ENCODE data around the gene SLC35C1. TPM values are rescaled to one million over a fixed set of nuclear protein-coding genes. Genes with fewer than 3 reads are reported as not detected.

Gene SLC35C1
- total and polyA plus RNA-seq, 2 donors (not counting 1 experiment from before 2014, with no cell fraction given) = 4.4 to 12.5 TPM

- intact Hi-C loops (cut with micrococcal nuclease) = no loop called here
- no peak overlapping the region for H3K4me3 ChIP-seq (ENCODE audit: control extremely low read depth in 1 of 5, extremely low read depth in 1 of 5, insufficient read depth in 1 of 5, low read depth in 2 of 5, low read length in 4 of 5)
- no peak for ATAC-seq (ENCODE audit: low read depth)
- H3K9me3 ChIP-seq (ENCODE audit: control extremely low read depth in 1 of 3, control insufficient read depth in 2 of 3, insufficient read depth in 1 of 3, low read length in 2 of 3) = no peaks in the 10 kb centered on the region
- H3K79me2 ChIP-seq (ENCODE audit: control insufficient read depth, insufficient read depth, low read length) = no peaks in the 10 kb centered on the region
- CTCF ChIA-PET = interaction anchor here (1.6 to 2.4 kb wide), 3 partner anchors 9 to 13 kb away, joined by 3 to 15 read pairs (median 5); partner anchors contain the start of gene CRY2
- no peaks in the 10 kb centered on the region for H4K20me1 ChIP-seq (ENCODE audit: control insufficient read depth, insufficient read depth, low read length, poor library complexity, severe bottlenecking)
- no peak overlapping the region for H3K9ac ChIP-seq (ENCODE audit: low read length)
- DNase-seq = no peak
- H3K4me1 ChIP-seq (ENCODE audit: control insufficient read depth in 2 of 2, insufficient read depth in 2 of 2, low read length in 2 of 2) = no peaks in the 10 kb centered on the region
- no peaks in the 10 kb centered on the region for H3K9me3 Mint-ChIP-seq (ENCODE audit: insufficient read depth)
- peaks cover 11% of the 10 kb centered on the region for H3K4me1 Mint-ChIP-seq
- 65% methylated on average over 3 of the region's 3 CpGs for WGBS (ENCODE audit: insufficient coverage)
- no peak overlapping the region for H3K27ac ChIP-seq (ENCODE audit: low read length in 2 of 2)
- no peak overlapping the region for H2AFZ ChIP-seq (ENCODE audit: insufficient read depth, low read depth, low read length, poor library complexity, severe bottlenecking)
- POLR2A ChIA-PET = no interaction called here
- no peaks in the 10 kb centered on the region for H3K36me3 ChIP-seq (replicated peaks in 1 of 2; ENCODE audit: control extremely low read depth in 1 of 2, control insufficient read depth in 1 of 2, extremely low read depth in 1 of 2, insufficient read depth in 2 of 2, low read length in 1 of 2)
- no peak overlapping the region for H3K27ac Mint-ChIP-seq
- no peak for TF ChIP-seq EZH2 (IDR thresholded peaks at IDR 0.05; ENCODE audit: borderline replicate concordance, insufficient read depth, low read depth, low read length, poor library complexity, severe bottlenecking)
- no peak for TF ChIP-seq CTCF (IDR thresholded peaks at IDR 0.05)
- H3K27me3 Mint-ChIP-seq = peaks cover 13% of the 10 kb centered on the region
- no peak overlapping the region for H3K4me2 ChIP-seq (replicated peaks; ENCODE audit: low read depth, low read length, poor library complexity, severe bottlenecking)
- H3K27me3 ChIP-seq (replicated peaks in 1 of 4; ENCODE audit: control extremely low read depth in 1 of 4, control insufficient read depth in 3 of 4, insufficient read depth in 4 of 4, low read length in 3 of 4) = peaks cover 0 to 15% (median 1%) of the 10 kb centered on the region in 4 experiments
- H3K4me3 Mint-ChIP-seq = no peak overlapping the region
Observed at GRCh38 chr11:45833761-45834160, 28.8 kb downstream of the SLC35C1 start.

GRCh38 chr11:45834298-45834756 lies 29.4 kb downstream of the SLC35C1 start:
- 43% methylated on average over 4 of the region's 4 CpGs for WGBS (ENCODE audit: insufficient coverage)
- H3K9ac ChIP-seq (ENCODE audit: low read length) = no peak overlapping the region
- ChIA-PET CTCF (interaction anchor here (1.2 to 2.4 kb wide), 4 partner anchors 9 to 89 kb away, joined by 3 to 15 read pairs (median 4); partner anchors contain the start of gene CRY2), POLR2A (no interaction called here)
- peaks cover 0 to 15% (median 1%) of the 10 kb centered on the region in 4 experiments for H3K27me3 ChIP-seq (replicated peaks in 1 of 4; ENCODE audit: control extremely low read depth in 1 of 4, control insufficient read depth in 3 of 4, insufficient read depth in 4 of 4, low read length in 3 of 4)
- H3K4me2 ChIP-seq (replicated peaks; ENCODE audit: low read depth, low read length, poor library complexity, severe bottlenecking) = no peak overlapping the region
- intact Hi-C loops (cut with micrococcal nuclease) = no loop called here
- DNase-seq (no peak), ATAC-seq (ENCODE audit: low read depth) (no peak)
- Mint-ChIP-seq H3K27me3 (peaks cover 13% of the 10 kb centered on the region), H3K27ac (no peak overlapping the region), H3K9me3 (ENCODE audit: insufficient read depth) (no peaks in the 10 kb centered on the region), H3K4me1 (peaks cover 11% of the 10 kb centered on the region), H3K4me3 (no peak overlapping the region)
- no peaks in the 10 kb centered on the region for H3K9me3 ChIP-seq (ENCODE audit: control extremely low read depth in 1 of 3, control insufficient read depth in 2 of 3, insufficient read depth in 1 of 3, low read length in 2 of 3)
- no peaks in the 10 kb centered on the region for H3K4me1 ChIP-seq (ENCODE audit: control insufficient read depth in 2 of 2, insufficient read depth in 2 of 2, low read length in 2 of 2)
- no peaks in the 10 kb centered on the region for H4K20me1 ChIP-seq (ENCODE audit: control insufficient read depth, insufficient read depth, low read length, poor library complexity, severe bottlenecking)
- H3K79me2 ChIP-seq (ENCODE audit: control insufficient read depth, insufficient read depth, low read length) = no peaks in the 10 kb centered on the region
- H3K36me3 ChIP-seq (replicated peaks in 1 of 2; ENCODE audit: control extremely low read depth in 1 of 2, control insufficient read depth in 1 of 2, extremely low read depth in 1 of 2, insufficient read depth in 2 of 2, low read length in 1 of 2) = no peaks in the 10 kb centered on the region
- H3K27ac ChIP-seq (ENCODE audit: low read length in 2 of 2) = no peak overlapping the region
- TF ChIP-seq CTCF (IDR thresholded peaks at IDR 0.05) (no peak), EZH2 (IDR thresholded peaks at IDR 0.05; ENCODE audit: borderline replicate concordance, insufficient read depth, low read depth, low read length, poor library complexity, severe bottlenecking) (no peak)
- H3K4me3 ChIP-seq (ENCODE audit: control extremely low read depth in 1 of 5, extremely low read depth in 1 of 5, insufficient read depth in 1 of 5, low read depth in 2 of 5, low read length in 4 of 5) = no peak overlapping the region
- H2AFZ ChIP-seq (ENCODE audit: insufficient read depth, low read depth, low read length, poor library complexity, severe bottlenecking) = no peak overlapping the region

Measured in B cell (primary cell).